ENCODE measurements around the gene UPK2. TPM values are rescaled to one million over a fixed set of nuclear protein-coding genes. Genes with fewer than 3 reads are reported as not detected.

UPK2 gene
- total and polyA plus RNA-seq, 10 of the 15 experiments (the other 5 are each of a cell fraction or from before 2014, with no cell fraction given): 0.07 to 1.0 (median 0.31) TPM; not detected in 7

GRCh38 chr11:118914178-118914918 lies 41.8 kb upstream of the UPK2 start (continued):
- TF ChIP-seq BRCA1 (IDR thresholded peaks at IDR 0.05; ENCODE audit: low read depth, low read length) (no peak), ZNF384 (IDR thresholded peaks at IDR 0.05; ENCODE audit: borderline replicate concordance, low read depth, low read length) (no peak), CHD2 (IDR thresholded peaks at IDR 0.05; ENCODE audit: borderline replicate concordance, low read depth, low read length) (no peak), CREM (IDR thresholded peaks at IDR 0.05; ENCODE audit: low read depth) (no peak), FOS (IDR thresholded peaks at IDR 0.05; ENCODE audit: borderline replicate concordance, extremely low read depth, insufficient read length) (no peak), REST (IDR thresholded peaks at IDR 0.05; ENCODE audit: low read depth, low read length) (no peak), POU2F2 (IDR thresholded peaks at IDR 0.05; ENCODE audit: borderline replicate concordance, low read depth, low read length) (no peak), BACH1 (IDR thresholded peaks at IDR 0.05; ENCODE audit: borderline replicate concordance) (no peak), ZNF217 (IDR thresholded peaks at IDR 0.05) (0 out of 2 replicates have a peak, but pooled peaks have one; percentile 49), PAX5 (IDR thresholded peaks at IDR 0.05; ENCODE audit: borderline replicate concordance, low read depth, low read length) (no peak), E2F4 (IDR thresholded peaks at IDR 0.05; ENCODE audit: low read depth, low read length) (no peak)
- TF ChIP-seq, protein P1, sequence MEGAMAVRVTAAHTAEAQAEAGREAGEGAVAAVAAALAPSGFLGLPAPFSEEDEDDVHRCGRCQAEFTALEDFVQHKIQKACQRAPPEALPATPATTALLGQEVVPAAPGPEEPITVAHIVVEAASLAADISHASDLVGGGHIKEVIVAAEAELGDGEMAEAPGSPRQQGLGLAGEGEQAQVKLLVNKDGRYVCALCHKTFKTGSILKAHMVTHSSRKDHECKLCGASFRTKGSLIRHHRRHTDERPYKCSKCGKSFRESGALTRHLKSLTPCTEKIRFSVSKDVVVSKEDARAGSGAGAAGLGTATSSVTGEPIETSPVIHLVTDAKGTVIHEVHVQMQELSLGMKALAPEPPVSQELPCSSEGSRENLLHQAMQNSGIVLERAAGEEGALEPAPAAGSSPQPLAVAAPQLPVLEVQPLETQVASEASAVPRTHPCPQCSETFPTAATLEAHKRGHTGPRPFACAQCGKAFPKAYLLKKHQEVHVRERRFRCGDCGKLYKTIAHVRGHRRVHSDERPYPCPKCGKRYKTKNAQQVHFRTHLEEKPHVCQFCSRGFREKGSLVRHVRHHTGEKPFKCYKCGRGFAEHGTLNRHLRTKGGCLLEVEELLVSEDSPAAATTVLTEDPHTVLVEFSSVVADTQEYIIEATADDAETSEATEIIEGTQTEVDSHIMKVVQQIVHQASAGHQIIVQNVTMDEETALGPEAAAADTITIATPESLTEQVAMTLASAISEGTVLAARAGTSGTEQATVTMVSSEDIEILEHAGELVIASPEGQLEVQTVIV (IDR thresholded peaks at IDR 0.05; ENCODE audit: borderline replicate concordance, partially characterized antibody): no peak
- TF ChIP-seq, protein P2, sequence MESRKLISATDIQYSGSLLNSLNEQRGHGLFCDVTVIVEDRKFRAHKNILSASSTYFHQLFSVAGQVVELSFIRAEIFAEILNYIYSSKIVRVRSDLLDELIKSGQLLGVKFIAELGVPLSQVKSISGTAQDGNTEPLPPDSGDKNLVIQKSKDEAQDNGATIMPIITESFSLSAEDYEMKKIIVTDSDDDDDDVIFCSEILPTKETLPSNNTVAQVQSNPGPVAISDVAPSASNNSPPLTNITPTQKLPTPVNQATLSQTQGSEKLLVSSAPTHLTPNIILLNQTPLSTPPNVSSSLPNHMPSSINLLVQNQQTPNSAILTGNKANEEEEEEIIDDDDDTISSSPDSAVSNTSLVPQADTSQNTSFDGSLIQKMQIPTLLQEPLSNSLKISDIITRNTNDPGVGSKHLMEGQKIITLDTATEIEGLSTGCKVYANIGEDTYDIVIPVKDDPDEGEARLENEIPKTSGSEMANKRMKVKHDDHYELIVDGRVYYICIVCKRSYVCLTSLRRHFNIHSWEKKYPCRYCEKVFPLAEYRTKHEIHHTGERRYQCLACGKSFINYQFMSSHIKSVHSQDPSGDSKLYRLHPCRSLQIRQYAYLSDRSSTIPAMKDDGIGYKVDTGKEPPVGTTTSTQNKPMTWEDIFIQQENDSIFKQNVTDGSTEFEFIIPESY (IDR thresholded peaks at IDR 0.05): peak; percentile 77; the same call in 1 of the 2 replicates
- TF ChIP-seq, protein P3, sequence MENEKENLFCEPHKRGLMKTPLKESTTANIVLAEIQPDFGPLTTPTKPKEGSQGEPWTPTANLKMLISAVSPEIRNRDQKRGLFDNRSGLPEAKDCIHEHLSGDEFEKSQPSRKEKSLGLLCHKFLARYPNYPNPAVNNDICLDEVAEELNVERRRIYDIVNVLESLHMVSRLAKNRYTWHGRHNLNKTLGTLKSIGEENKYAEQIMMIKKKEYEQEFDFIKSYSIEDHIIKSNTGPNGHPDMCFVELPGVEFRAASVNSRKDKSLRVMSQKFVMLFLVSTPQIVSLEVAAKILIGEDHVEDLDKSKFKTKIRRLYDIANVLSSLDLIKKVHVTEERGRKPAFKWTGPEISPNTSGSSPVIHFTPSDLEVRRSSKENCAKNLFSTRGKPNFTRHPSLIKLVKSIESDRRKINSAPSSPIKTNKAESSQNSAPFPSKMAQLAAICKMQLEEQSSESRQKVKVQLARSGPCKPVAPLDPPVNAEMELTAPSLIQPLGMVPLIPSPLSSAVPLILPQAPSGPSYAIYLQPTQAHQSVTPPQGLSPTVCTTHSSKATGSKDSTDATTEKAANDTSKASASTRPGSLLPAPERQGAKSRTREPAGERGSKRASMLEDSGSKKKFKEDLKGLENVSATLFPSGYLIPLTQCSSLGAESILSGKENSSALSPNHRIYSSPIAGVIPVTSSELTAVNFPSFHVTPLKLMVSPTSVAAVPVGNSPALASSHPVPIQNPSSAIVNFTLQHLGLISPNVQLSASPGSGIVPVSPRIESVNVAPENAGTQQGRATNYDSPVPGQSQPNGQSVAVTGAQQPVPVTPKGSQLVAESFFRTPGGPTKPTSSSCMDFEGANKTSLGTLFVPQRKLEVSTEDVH (IDR thresholded peaks at IDR 0.05; ENCODE audit: low read depth, partially characterized antibody): no peak
